GM19463 (cell line): ENCODE results near the gene CCDC172.
"Not testable (repeated sequence)": the region's sequence is repeated elsewhere in the genome, so short reads cannot be mapped to it uniquely, and the experiment has no call there.

ENCODE experiments used
- ATAC-seq: cut with Tn5 transposase; IDR thresholded peaks from one replicate; pipeline ENCODE4 v1.9.1; 2021; ENCODE audit warnings: mild to moderate bottlenecking, moderate library complexity; ENCODE audit not compliant: unreplicated experiment

The CCDC172 gene

GRCh38 chr10:116331815-116332214 lies 7.6 kb downstream of the CCDC172 start:
- no peak for ATAC-seq

GRCh38 chr10:116336866-116337265 lies 12.6 kb downstream of the CCDC172 start:
- ATAC-seq, result no peak

GRCh38 chr10:116352125-116352524 lies 27.9 kb downstream of the CCDC172 start:
- no peak for ATAC-seq

- ATAC-seq, result no peak
Observed at GRCh38 chr10:116353817-116354216, 29.6 kb downstream of the CCDC172 start.

GRCh38 chr10:116355341-116355740 lies 31.1 kb downstream of the CCDC172 start:
- ATAC-seq, result no peak

GRCh38 chr10:116356833-116357232 lies 32.6 kb downstream of the CCDC172 start:
- ATAC-seq, result no peak

GRCh38 chr10:116364868-116365267 lies 40.6 kb downstream of the CCDC172 start:
- ATAC-seq, result no peak

- ATAC-seq, result no peak
Observed at GRCh38 chr10:116371737-116372136, 47.5 kb downstream of the CCDC172 start.

- no peak for ATAC-seq
Observed at GRCh38 chr10:116382290-116382689, 58.0 kb downstream of the CCDC172 start.

GRCh38 chr10:116385311-116385710 lies 61.1 kb downstream of the CCDC172 start:
- no peak for ATAC-seq

- ATAC-seq, result peak; percentile 48
Observed at GRCh38 chr10:116385994-116386809, 62.0 kb downstream of the CCDC172 start.

- not testable (repeated sequence) for ATAC-seq
Observed at GRCh38 chr10:116393246-116393831, 69.1 kb downstream of the CCDC172 start.

- ATAC-seq, result no peak
Observed at GRCh38 chr10:116395223-116395985, 71.2 kb downstream of the CCDC172 start.

- no peak for ATAC-seq
Observed at GRCh38 chr10:116398224-116398623, 74.0 kb downstream of the CCDC172 start.

- no peak for ATAC-seq
Observed at GRCh38 chr10:116402858-116403257, 78.6 kb downstream of the CCDC172 start.

- ATAC-seq, result no peak
Observed at GRCh38 chr10:116403740-116404250, 79.5 kb downstream of the CCDC172 start.

- peak; percentile 86 for ATAC-seq
Observed at GRCh38 chr10:116408719-116409118, 84.5 kb downstream of the CCDC172 start.

GRCh38 chr10:116410351-116410750 lies 86.1 kb downstream of the CCDC172 start:
- no peak for ATAC-seq

GRCh38 chr10:116417821-116418220 lies 93.6 kb downstream of the CCDC172 start:
- no peak for ATAC-seq

- ATAC-seq, result no peak
Observed at GRCh38 chr10:116418389-116418788, 94.1 kb downstream of the CCDC172 start.

- ATAC-seq, result no peak
Observed at GRCh38 chr10:116421815-116422214, 97.6 kb downstream of the CCDC172 start.
